HEK293T (cell line): Measurements from ENCODE around the gene METTL14.

Experiments used
- CTCF ChIA-PET: fragments of 350-600 bp; formaldehyde crosslinking; extraction: SDS; loops from one replicate; lab custom pipeline; 2021; ENCODE audit warnings: antibody characterized with exemption, inconsistent platforms; lab: Yijun Ruan, JAX
- POLR2A ChIA-PET: fragments of 350-600 bp; formaldehyde crosslinking; extraction: SDS; loops from one replicate; lab custom pipeline; 2020; ENCODE audit warnings: antibody characterized with exemption, inconsistent platforms; lab: Yijun Ruan, JAX
- DNase-seq: peaks from one replicate; pipeline ENCODE4 v3.0.0; 2012; ENCODE audit warnings: mixed read lengths; ENCODE audit errors: extremely low spot score
- ARNT ChIP-seq: fragments of 450-650 bp; IDR thresholded peaks from 2 replicates; pipeline ENCODE4 v1.6.1; 2017; ENCODE audit warnings: mild to moderate bottlenecking
- BHLHE40 ChIP-seq: fragments of 450-650 bp; IDR thresholded peaks from 2 replicates; pipeline ENCODE4 v1.6.1; 2016; ENCODE audit warnings: mild to moderate bottlenecking, moderate library complexity, borderline replicate concordance
- CTBP1 ChIP-seq: fragments of 450-650 bp; IDR thresholded peaks from 2 replicates; pipeline ENCODE4 v1.6.1; 2016; ENCODE audit warnings: borderline replicate concordance
- ELF4 ChIP-seq: fragments of 450-650 bp; IDR thresholded peaks from 2 replicates; pipeline ENCODE4 v1.6.1; 2017; ENCODE audit warnings: antibody characterized with exemption
- FOXA1 ChIP-seq: fragments of 450-650 bp; IDR thresholded peaks from 2 replicates; pipeline ENCODE4 v1.6.1; 2016; ENCODE audit warnings: mild to moderate bottlenecking
- FOXK2 ChIP-seq: fragments of 450-650 bp; IDR thresholded peaks from 2 replicates; pipeline ENCODE4 v1.6.1; 2016; ENCODE audit warnings: mild to moderate bottlenecking
- FOXM1 ChIP-seq: fragments of 450-650 bp; IDR thresholded peaks from 2 replicates; pipeline ENCODE4 v1.6.1; 2017; ENCODE audit warnings: mild to moderate bottlenecking, borderline replicate concordance
- HDGF ChIP-seq: fragments of 450-650 bp; IDR thresholded peaks from 2 replicates; pipeline ENCODE4 v1.6.1; 2017; ENCODE audit warnings: antibody characterized with exemption, borderline replicate concordance
- L3MBTL2 ChIP-seq: fragments of 450-650 bp; conservative IDR thresholded peaks from 2 replicates; pipeline ENCODE4 v1.6.1; 2016; ENCODE audit warnings: mild to moderate bottlenecking
- LEF1 ChIP-seq: fragments of 450-650 bp; IDR thresholded peaks from 2 replicates; pipeline ENCODE4 v1.6.1; 2017; ENCODE audit warnings: mild to moderate bottlenecking, borderline replicate concordance
- NFRKB ChIP-seq: fragments of 450-650 bp; IDR thresholded peaks from 2 replicates; pipeline ENCODE4 v1.6.1; 2016; ENCODE audit warnings: mild to moderate bottlenecking, moderate library complexity
- PKNOX1 ChIP-seq: fragments of 450-650 bp; IDR thresholded peaks from 2 replicates; pipeline ENCODE4 v1.6.1; 2016
- SP1 ChIP-seq: fragments of 450-650 bp; IDR thresholded peaks from 2 replicates; pipeline ENCODE4 v1.6.1; 2017
- SUZ12 ChIP-seq: fragments of 450-650 bp; IDR thresholded peaks from 2 replicates; pipeline ENCODE4 v1.6.1; 2016; ENCODE audit warnings: mild to moderate bottlenecking
- TARDBP ChIP-seq: fragments of 450-650 bp; IDR thresholded peaks from 2 replicates; pipeline ENCODE4 v1.6.1; 2016
- ZNF384 ChIP-seq: fragments of 450-650 bp; IDR thresholded peaks from 2 replicates; pipeline ENCODE4 v1.6.1; 2016

The METTL14 gene

GRCh38 chr4:118683513-118683912 is 1.7 kb upstream of the METTL14 start:
- ChIA-PET POLR2A (no interaction called here), CTCF (no interaction called here)
- TF ChIP-seq SP1: no peak
- no peak for TF ChIP-seq BHLHE40
- no peak for TF ChIP-seq CTBP1
- no peak for TF ChIP-seq FOXK2
- TF ChIP-seq SUZ12: no peak
- no peak for TF ChIP-seq L3MBTL2
- TF ChIP-seq ELF4: no peak
- TF ChIP-seq LEF1: no peak
- TF ChIP-seq FOXM1: no peak
- no peak for TF ChIP-seq NFRKB
- peak; percentile 30 for DNase-seq

- ChIA-PET POLR2A (no interaction called here), CTCF (no interaction called here)
- no peak for DNase-seq
- no peak for TF ChIP-seq HDGF
- TF ChIP-seq TARDBP: no peak
- TF ChIP-seq L3MBTL2: no peak
- TF ChIP-seq ARNT: no peak
- no peak for TF ChIP-seq ELF4
- no peak for TF ChIP-seq BHLHE40
- no peak for TF ChIP-seq FOXK2
- no peak for TF ChIP-seq SP1
- TF ChIP-seq FOXM1: no peak
- TF ChIP-seq PKNOX1: no peak
These were observed 17.9 kb downstream of the METTL14 start for GRCh38 chr4:118703118-118703517.

GRCh38 chr4:118711052-118711451 is 25.9 kb downstream of the METTL14 start:
- POLR2A ChIA-PET: no interaction called here
- TF ChIP-seq CTBP1: no peak
- TF ChIP-seq ZNF384: no peak
- TF ChIP-seq ELF4: no peak
- no peak for TF ChIP-seq TARDBP
- no peak for TF ChIP-seq NFRKB
- TF ChIP-seq BHLHE40: no peak
- no peak for TF ChIP-seq ARNT
- CTCF ChIA-PET: no interaction called here
- no peak for DNase-seq

GRCh38 chr4:118712872-118713271 is 27.7 kb downstream of the METTL14 start:
- DNase-seq: no peak
- ChIA-PET POLR2A (no interaction called here), CTCF (interaction anchor here (0.6 kb wide), 1 partner anchor 369 kb away, joined by 3 read pairs; no protein-coding TSS in a partner anchor)
- TF ChIP-seq SUZ12: no peak
- no peak for TF ChIP-seq L3MBTL2
- TF ChIP-seq FOXA1: no peak
- no peak for TF ChIP-seq PKNOX1
- TF ChIP-seq CTBP1: no peak
- no peak for TF ChIP-seq NFRKB
- TF ChIP-seq HDGF: no peak
- TF ChIP-seq ELF4: no peak
- no peak for TF ChIP-seq SP1
- no peak for TF ChIP-seq LEF1

GRCh38 chr4:118714682-118715081 is 29.5 kb downstream of the METTL14 start:
- TF ChIP-seq ARNT (no peak), FOXA1 (no peak), PKNOX1 (no peak), LEF1 (no peak), NFRKB (no peak), SUZ12 (no peak), FOXM1 (no peak), CTBP1 (no peak), L3MBTL2 (no peak), SP1 (no peak), FOXK2 (no peak), ELF4 (no peak), ZNF384 (no peak), BHLHE40 (no peak), TARDBP (no peak), HDGF (no peak)
- CTCF ChIA-PET: no interaction called here
- DNase-seq: no peak
- POLR2A ChIA-PET: no interaction called here

- POLR2A ChIA-PET: no interaction called here
- TF ChIP-seq ZNF384 (no peak), BHLHE40 (no peak), SUZ12 (no peak), SP1 (no peak), FOXM1 (no peak), HDGF (no peak), L3MBTL2 (no peak)
- no peak for DNase-seq
- CTCF ChIA-PET: no interaction called here
These were observed 31.1 kb downstream of the METTL14 start for GRCh38 chr4:118716304-118716703.
